GM10266 (cell line): ENCODE results near the gene SLC7A1.
"Not testable (repeated sequence)": the region's sequence is repeated elsewhere in the genome, so short reads cannot be mapped to it uniquely, and the experiment has no call there.

Experiments used
- DNase-seq: peaks from one replicate; pipeline ENCODE4 v3.0.0; 2012; ENCODE audit errors: extremely low spot score
- TF ChIP-seq, protein P1 (sequence below): IDR thresholded peaks from 2 replicates; pipeline ENCODE4 v1.5.1; 2012; ENCODE audit warnings: mild to moderate bottlenecking, low read depth; ENCODE audit not compliant: control insufficient read depth, insufficient read depth; ENCODE audit errors: missing control alignments

Gene SLC7A1

GRCh38 chr13:29595380-29596063 lies at the start of gene SLC7A1:
Gene SLC7A1 (minus strand): TSS chr13:29595688. CDS start chr13:29536188, 59,500 bp downstream.
- DNase-seq: peak; percentile 98
- TF ChIP-seq, protein P1, sequence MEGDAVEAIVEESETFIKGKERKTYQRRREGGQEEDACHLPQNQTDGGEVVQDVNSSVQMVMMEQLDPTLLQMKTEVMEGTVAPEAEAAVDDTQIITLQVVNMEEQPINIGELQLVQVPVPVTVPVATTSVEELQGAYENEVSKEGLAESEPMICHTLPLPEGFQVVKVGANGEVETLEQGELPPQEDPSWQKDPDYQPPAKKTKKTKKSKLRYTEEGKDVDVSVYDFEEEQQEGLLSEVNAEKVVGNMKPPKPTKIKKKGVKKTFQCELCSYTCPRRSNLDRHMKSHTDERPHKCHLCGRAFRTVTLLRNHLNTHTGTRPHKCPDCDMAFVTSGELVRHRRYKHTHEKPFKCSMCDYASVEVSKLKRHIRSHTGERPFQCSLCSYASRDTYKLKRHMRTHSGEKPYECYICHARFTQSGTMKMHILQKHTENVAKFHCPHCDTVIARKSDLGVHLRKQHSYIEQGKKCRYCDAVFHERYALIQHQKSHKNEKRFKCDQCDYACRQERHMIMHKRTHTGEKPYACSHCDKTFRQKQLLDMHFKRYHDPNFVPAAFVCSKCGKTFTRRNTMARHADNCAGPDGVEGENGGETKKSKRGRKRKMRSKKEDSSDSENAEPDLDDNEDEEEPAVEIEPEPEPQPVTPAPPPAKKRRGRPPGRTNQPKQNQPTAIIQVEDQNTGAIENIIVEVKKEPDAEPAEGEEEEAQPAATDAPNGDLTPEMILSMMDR: no peak

GRCh38 chr13:29640665-29641064 lies 45.2 kb upstream of the SLC7A1 start:
- no peak for DNase-seq
- TF ChIP-seq, protein P1: no peak

GRCh38 chr13:29636831-29637230 lies 41.3 kb upstream of the SLC7A1 start:
- DNase-seq: not testable (repeated sequence)

GRCh38 chr13:29624997-29625396 lies 29.5 kb upstream of the SLC7A1 start:
- no peak for DNase-seq
- TF ChIP-seq, protein P1: no peak

DNA sequence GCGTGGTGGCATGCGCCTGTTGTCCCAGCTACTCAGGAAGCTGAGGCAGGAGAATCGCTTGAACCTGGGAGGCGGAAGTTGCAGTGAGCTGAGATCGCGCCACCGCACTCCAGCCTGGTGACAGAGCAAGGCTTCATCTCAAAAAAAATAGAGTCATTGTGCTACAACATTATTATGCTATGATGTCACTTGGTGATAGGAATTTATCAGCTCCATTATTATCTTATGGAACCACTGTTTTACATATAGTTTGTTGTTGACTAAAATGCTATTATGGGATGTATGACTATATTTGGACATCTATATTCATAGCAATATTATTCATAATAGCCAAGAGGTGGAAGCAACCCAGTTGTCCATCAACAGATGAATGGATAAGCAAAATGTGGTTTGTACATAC lies 26.4 kb upstream of the SLC7A1 start:
- DNase-seq: no peak
- TF ChIP-seq, protein P1: no peak

DNA sequence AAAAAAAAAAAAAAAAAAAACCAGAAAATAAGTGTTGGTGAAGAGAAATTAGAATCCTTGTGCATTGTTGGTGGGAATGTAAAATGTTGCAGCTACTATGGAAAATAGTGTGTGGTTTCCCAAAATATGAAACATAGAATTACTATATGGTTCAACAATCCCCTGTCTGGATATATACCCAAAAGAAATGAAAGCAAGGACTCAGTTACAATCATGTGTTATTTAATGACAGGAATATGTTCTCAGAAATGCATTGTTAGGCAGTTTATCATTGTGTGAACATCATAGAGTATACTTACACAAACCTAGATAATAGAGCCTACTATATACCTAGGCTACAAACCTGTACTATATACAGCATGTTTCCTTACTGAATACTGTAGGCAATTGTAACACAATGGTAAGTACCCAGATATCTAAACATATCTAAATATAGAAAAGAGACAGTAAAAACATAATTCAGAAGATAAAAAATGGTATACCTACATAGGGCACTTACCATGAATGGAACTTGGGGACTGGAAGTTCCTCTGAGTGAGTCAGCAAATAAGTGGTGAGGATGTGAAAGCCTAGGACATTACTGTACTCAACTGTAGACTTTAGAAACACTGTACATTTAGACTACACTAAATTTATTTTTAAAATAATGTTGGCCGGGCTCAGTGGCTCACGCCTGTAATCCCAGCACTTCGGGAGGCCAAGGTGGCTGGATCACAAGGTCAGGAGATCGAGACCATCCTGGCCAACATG lies 25.7 kb upstream of the SLC7A1 start:
- TF ChIP-seq, protein P1: no peak
- no peak for DNase-seq

DNA sequence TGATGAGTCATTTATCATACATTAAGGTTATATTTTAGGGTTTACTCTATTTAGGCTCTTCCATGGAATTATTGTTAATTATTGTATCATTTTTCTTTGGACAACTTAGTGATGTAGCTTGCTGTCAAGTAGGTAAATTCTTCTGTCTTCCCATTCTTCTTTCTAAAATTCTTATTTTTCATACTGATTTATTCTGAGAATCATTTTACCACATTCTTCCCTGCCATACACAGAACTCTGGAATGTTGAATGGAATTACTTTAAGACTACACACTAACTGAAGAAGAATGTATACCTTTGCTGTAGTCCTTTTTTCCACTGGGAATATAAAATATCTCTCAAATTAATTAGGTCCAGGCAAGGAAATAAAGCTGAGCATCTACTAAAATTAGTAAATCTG lies 24.5 kb upstream of the SLC7A1 start:
- no peak for DNase-seq
- TF ChIP-seq, protein P1: no peak
